Gastrocnemius medialis (tissue), 4 donors: ENCODE measurements around the gene ATRAID. TPM values are rescaled to one million over a fixed set of nuclear protein-coding genes. Genes with fewer than 3 reads are reported as not detected.

Source experiments
- ATAC-seq, 2 donors: fragments of 150-250 bp; one replicate each; pipeline ENCODE4 v1.9.1; 2016
- DNase-seq, 2 donors: peaks; one replicate each; pipeline ENCODE4 v3.0.0-alpha.2; 2019
- H3K27ac ChIP-seq, 4 donors: fragments of 200-600 bp; sonication (generic); 1 replicate in 1 of 4; 2 replicates in 3 of 4; pipeline ENCODE4 v1.5.1; 2016 to 2018; ENCODE audit warnings: mild to moderate bottlenecking in 2 of 4, moderate library complexity in 1 of 4
- H3K27me3 ChIP-seq, 3 donors: fragments of 200-600 bp; sonication (generic) in 2 of 3; 1 replicate in 1 of 3; 2 replicates in 2 of 3; pipeline versions ENCODE4 v1.5.1 to v1.6.0; 2016 to 2019; ENCODE audit warnings: mild to moderate bottlenecking in 1 of 3, moderate library complexity in 1 of 3
- H3K36me3 ChIP-seq, 2 donors: fragments of 200-600 bp; sonication (generic) in 1 of 2; one replicate each; pipeline ENCODE4 v1.5.1; 2017 to 2018
- H3K4me1 ChIP-seq, 2 donors: fragments of 200-600 bp; sonication (generic) in 1 of 2; one replicate each; pipeline ENCODE4 v1.5.1; 2016 to 2017; ENCODE audit warnings: mild to moderate bottlenecking in 2 of 2
- H3K4me3 ChIP-seq, 4 donors: fragments of 200-600 bp; sonication (generic) in 3 of 4; 1 replicate in 1 of 4; 2 replicates in 3 of 4; pipeline ENCODE4 v1.5.1; 2016 to 2019; ENCODE audit warnings: mild to moderate bottlenecking in 2 of 4
- H3K9me3 ChIP-seq, 3 donors: fragments of 200-600 bp; sonication (generic) in 2 of 3; 1 replicate in 1 of 3; 2 replicates in 2 of 3; pipeline ENCODE4 v1.5.1; 2016 to 2019
- CTCF ChIP-seq, 5 experiments: fragments of 450-650 bp in 3 of 5; fragments of 200-600 bp in 2 of 5; sonication (generic) in 2 of 5; IDR thresholded peaks in 4 of 5; conservative IDR thresholded peaks in 1 of 5; 1 replicate in 4 of 5; 2 replicates in 1 of 5; pipeline ENCODE4 v1.5.1; 2016 to 2019; ENCODE audit warnings: antibody characterized with exemption in 5 of 5, mild to moderate bottlenecking in 3 of 5, moderate library complexity in 3 of 5
- POLR2A ChIP-seq, 2 donors: fragments of 450-650 bp; IDR thresholded peaks; one replicate each; pipeline ENCODE4 v1.6.1; 2017; ENCODE audit warnings: antibody characterized with exemption in 2 of 2, mild to moderate bottlenecking in 2 of 2, moderate library complexity in 2 of 2
- in situ Hi-C, 4 donors: fragments of 200-750 bp; cut with MboI; loops; one replicate each; pipeline versions ENCODE4 v1.15.0 to v1.8.0; 2017; ENCODE audit warnings: low sequenced_read_pairs in 4 of 4
- intact Hi-C: fragments of 100-400 bp; cut with DNase I; formaldehyde crosslinking; loops from one replicate; pipeline ENCODE4 v1.15.1; 2023; ENCODE audit warnings: low total_unique reads
- total RNA-seq, 4 donors: library from RNA; depleted of rRNA; stranded (reverse); fragments of >200 nt; gene quantifications; one replicate each; pipeline versions ENCODE4 v1.1.0 to v1.2.3, GENCODE V29; 2016

The ATRAID gene
- total RNA-seq = 100 to 1,000 TPM; 131 to 203 (median 171) TPM

- ATAC-seq = peak; percentile 90 to 92
- Histone ChIP-seq H3K36me3 (peaks cover 0 to 39% of the 10 kb centered on the region in 2 donors), H3K27ac (peak within 1 kb of the TSS; percentile 94 to 99 (median 98)), H3K4me3 (peak within 1 kb of the TSS; percentile 83 to 94 (median 87)), H3K9me3 (no peaks in the 10 kb centered on the region), H3K4me1 (peaks cover 15 to 18% of the 10 kb centered on the region in 2 donors), H3K27me3 (no peaks in the 10 kb centered on the region)
- intact Hi-C loops = loop anchor here (1.0 to 10.0 kb wide), 5 partner anchors 70 to 273 kb away; partner anchors contain the start of genes GTF3C2, IFT172, KHK and PREB
- in situ Hi-C loops = loop anchor here in 1 of 4 donors (25.0 kb wide), 1 partner anchor 250 kb away; the partner anchor contains the start of gene MAPRE3
- DNase-seq = peak; percentile 81 to 84
- TF ChIP-seq POLR2A (IDR thresholded peaks at IDR 0.05) = peak; percentile 87 to 89
- no peak for TF ChIP-seq CTCF (IDR thresholded peaks at IDR 0.05 in 4 of 5, conservative IDR thresholded peaks at IDR 0.05 in 1 of 5)
Measured at GRCh38 chr2:27211943-27212625, at the start of gene ATRAID, which contains the start of gene SLC5A6. TSS of gene ATRAID (plus strand) at chr2:27212041. CDS start at chr2:27212369, 328 bp downstream. TSS of gene SLC5A6 (minus strand) at chr2:27212268. CDS start at chr2:27207650, 4,618 bp downstream.

GRCh38 chr2:27162151-27163121 is 49.4 kb upstream of the ATRAID start:
- ATAC-seq (no peak), DNase-seq (no peak)
- no peaks in the 10 kb centered on the region for H3K36me3 ChIP-seq
- H3K9me3 ChIP-seq = no peaks in the 10 kb centered on the region
- intact Hi-C loops = no loop called here
- in situ Hi-C loops = no loop called here
- H3K27me3 ChIP-seq = no peaks in the 10 kb centered on the region
- H3K4me1 ChIP-seq = no peaks in the 10 kb centered on the region
- no peak overlapping the region for H3K27ac ChIP-seq
- TF ChIP-seq CTCF (IDR thresholded peaks at IDR 0.05 in 4 of 5, conservative IDR thresholded peaks at IDR 0.05 in 1 of 5) = no peak
- no peak for TF ChIP-seq POLR2A (IDR thresholded peaks at IDR 0.05)
- no peak overlapping the region for H3K4me3 ChIP-seq

GRCh38 chr2:27164960-27165763 is 46.7 kb upstream of the ATRAID start:
- in situ Hi-C loops (no loop called here), intact Hi-C loops (no loop called here)
- H3K9me3 ChIP-seq = no peaks in the 10 kb centered on the region
- H3K27ac ChIP-seq = no peak overlapping the region
- no peak for DNase-seq
- TF ChIP-seq CTCF (IDR thresholded peaks at IDR 0.05 in 4 of 5, conservative IDR thresholded peaks at IDR 0.05 in 1 of 5) = no peak
- no peak for TF ChIP-seq POLR2A (IDR thresholded peaks at IDR 0.05)
- H3K4me3 ChIP-seq = no peak overlapping the region
- ATAC-seq = no peak
- H3K4me1 ChIP-seq = peaks cover 3 to 6% of the 10 kb centered on the region in 2 donors
- H3K27me3 ChIP-seq = no peaks in the 10 kb centered on the region
- H3K36me3 ChIP-seq = no peaks in the 10 kb centered on the region
